H1 (cell line): ENCODE measurements around the gene NUDT2. TPM values are rescaled to one million over a fixed set of nuclear protein-coding genes. Genes with fewer than 3 reads are reported as not detected.
A peak's percentile ranks its signal among the peaks of the same experiment; 100 is the strongest.

Experiments used
- CTCF ChIA-PET: fragments of 300-600 bp; sonication (Branson Sonifier 250); formaldehyde crosslinking; loops from one replicate; lab custom pipeline; 2021; ENCODE audit not compliant: partially characterized antibody; lab: Charles Lee
- POLR2A ChIA-PET: fragments of 300-600 bp; sonication (Branson Sonifier 250); formaldehyde crosslinking; loops from one replicate; lab custom pipeline; 2021; ENCODE audit warnings: inconsistent platforms; ENCODE audit not compliant: partially characterized antibody; lab: Charles Lee
- DNase-seq, 2 experiments: peaks; one replicate each; pipeline versions ENCODE4 v3.0.0 to v3.0.0-alpha.2; 2010 to 2022; ENCODE audit warnings: low spot score in 2 of 2, low read depth in 1 of 2, mixed read lengths in 1 of 2
- FAIRE-seq: peaks from 2 replicates; lab custom pipeline; 2011; peaks lifted over from hg19 to GRCh38; lab: Jason Lieb, UNC
- H2AFZ ChIP-seq: 2 replicates; pipeline ENCODE4 v1.8.1; 2012; ENCODE audit warnings: low read length, inconsistent platforms
- H2AK5ac ChIP-seq: 2 replicates; pipeline ENCODE4 v1.6.1; 2013; ENCODE audit warnings: low read depth, low read length
- H2BK120ac ChIP-seq: replicated peaks from 2 replicates; pipeline ENCODE3; 2013; ENCODE audit warnings: low read depth, low read length, inconsistent platforms
- H2BK12ac ChIP-seq: 2 replicates; pipeline ENCODE4 v1.6.1; 2013; ENCODE audit warnings: low read depth, low read length
- H2BK15ac ChIP-seq: 2 replicates; pipeline ENCODE4 v1.6.1; 2013; ENCODE audit warnings: low read length
- H2BK20ac ChIP-seq: 2 replicates; pipeline ENCODE4 v1.6.1; 2013; ENCODE audit warnings: low read length
- H2BK5ac ChIP-seq: 2 replicates; pipeline ENCODE4 v1.6.1; 2013; ENCODE audit warnings: low read depth, low read length
- H3K14ac ChIP-seq: 2 replicates; pipeline ENCODE4 v1.6.1; 2013; ENCODE audit warnings: inconsistent platforms; ENCODE audit not compliant: insufficient read length
- H3K18ac ChIP-seq: 2 replicates; pipeline ENCODE4 v1.6.1; 2013; ENCODE audit warnings: low read length; ENCODE audit errors: extremely low read depth
- H3K23ac ChIP-seq: 2 replicates; pipeline ENCODE4 v1.6.1; 2013; ENCODE audit warnings: inconsistent platforms; ENCODE audit not compliant: insufficient read length
- H3K23me2 ChIP-seq: 2 replicates; pipeline ENCODE4 v1.6.1; 2013; ENCODE audit warnings: low read depth, low read length
- H3K27ac ChIP-seq: 2 replicates; pipeline ENCODE4 v1.6.1; 2011; ENCODE audit warnings: low read depth, low read length, inconsistent platforms
- H3K27me3 ChIP-seq, 4 experiments: replicated peaks in 1 of 4; 1 replicate in 1 of 4; 2 replicates in 3 of 4; pipeline versions ENCODE4 v1.6.1 to v1.8.1; 2011 to 2013; ENCODE audit warnings: low read length in 3 of 4, mild to moderate bottlenecking in 3 of 4, inconsistent platforms in 2 of 4, mixed read lengths in 2 of 4, moderate library complexity in 1 of 4; ENCODE audit not compliant: control insufficient read depth in 3 of 4, insufficient read depth in 3 of 4; ENCODE audit errors: extremely low read depth in 1 of 4
- H3K36me3 ChIP-seq, 4 experiments: 2 replicates each; pipeline versions ENCODE4 v1.6.1 to v1.8.1; 2011 to 2013; ENCODE audit warnings: mild to moderate bottlenecking in 4 of 4, low read length in 3 of 4, moderate library complexity in 2 of 4, control low read depth in 1 of 4, inconsistent platforms in 1 of 4; ENCODE audit not compliant: insufficient read depth in 4 of 4, control insufficient read depth in 2 of 4
- H3K4ac ChIP-seq: replicated peaks from 2 replicates; pipeline ENCODE3; 2013; ENCODE audit warnings: low read length, low read depth, mixed read lengths, inconsistent platforms; ENCODE audit not compliant: insufficient read length
- H3K4me1 ChIP-seq, 4 experiments: replicated peaks in 1 of 4; 1 replicate in 1 of 4; 2 replicates in 3 of 4; pipeline versions ENCODE4 v1.6.1 to v1.8.1; 2011 to 2013; ENCODE audit warnings: low read length in 3 of 4, inconsistent platforms in 2 of 4, mixed read lengths in 1 of 4; ENCODE audit not compliant: insufficient read depth in 4 of 4, control insufficient read depth in 3 of 4
- H3K4me2 ChIP-seq, 2 experiments: 2 replicates each; pipeline versions ENCODE4 v1.6.1 to v1.8.1; 2011 to 2013; ENCODE audit warnings: low read depth in 2 of 2, low read length in 2 of 2, control low read depth in 1 of 2, inconsistent platforms in 1 of 2, mild to moderate bottlenecking in 1 of 2; ENCODE audit not compliant: insufficient read depth in 1 of 2
- H3K4me3 ChIP-seq, 4 experiments: fragments of 200-600, 300-600 bp in 1 of 4; sonication (generic), shearing (Covaris generic), sonication (Bioruptor Twin) in 1 of 4; 2 replicates each; pipeline versions ENCODE4 v1.5.1 to v1.8.1; 2011 to 2016; ENCODE audit warnings: low read length in 4 of 4, low read depth in 3 of 4, control low read depth in 2 of 4, inconsistent platforms in 2 of 4, mild to moderate bottlenecking in 2 of 4, mixed read lengths in 1 of 4, moderate library complexity in 1 of 4; ENCODE audit not compliant: insufficient read depth in 2 of 4; ENCODE audit errors: extremely low read depth in 1 of 4
- H3K56ac ChIP-seq: replicated peaks from 2 replicates; pipeline ENCODE3; 2013; ENCODE audit warnings: low read depth, mild to moderate bottlenecking, mixed read lengths, low read length, inconsistent platforms; ENCODE audit not compliant: insufficient read length
- H3K79me1 ChIP-seq: 2 replicates; pipeline ENCODE4 v1.6.1; 2013; ENCODE audit warnings: low read depth, low read length, control low read depth
- H3K79me2 ChIP-seq, 2 experiments: 2 replicates each; pipeline versions ENCODE4 v1.6.1 to v1.8.1; 2012 to 2013; ENCODE audit warnings: low read length in 2 of 2, mild to moderate bottlenecking in 2 of 2, inconsistent platforms in 1 of 2; ENCODE audit not compliant: insufficient read depth in 2 of 2, control insufficient read depth in 1 of 2
- H3K9ac ChIP-seq, 4 experiments: replicated peaks in 1 of 4; 1 replicate in 1 of 4; 2 replicates in 3 of 4; pipeline versions ENCODE4 v1.6.1 to v1.8.1; 2011 to 2013; ENCODE audit warnings: low read depth in 3 of 4, low read length in 3 of 4, control low read depth in 2 of 4, mild to moderate bottlenecking in 2 of 4, moderate library complexity in 2 of 4, inconsistent platforms in 1 of 4; ENCODE audit errors: extremely low read depth in 1 of 4
- H3K9me3 ChIP-seq, 2 experiments: 2 replicates each; pipeline versions ENCODE4 v1.6.1 to v1.8.1; 2012 to 2013; ENCODE audit warnings: mild to moderate bottlenecking in 2 of 2, moderate library complexity in 2 of 2, control low read depth in 1 of 2, inconsistent platforms in 1 of 2, low read depth in 1 of 2, low read length in 1 of 2, mixed read lengths in 1 of 2; ENCODE audit not compliant: insufficient read depth in 2 of 2
- H4K20me1 ChIP-seq, 2 experiments: replicated peaks in 1 of 2; 2 replicates each; pipeline versions ENCODE3 to v1.8.1; 2011 to 2013; ENCODE audit warnings: inconsistent platforms in 2 of 2, low read length in 2 of 2, mild to moderate bottlenecking in 1 of 2; ENCODE audit not compliant: insufficient read depth in 2 of 2, control insufficient read depth in 1 of 2
- H4K5ac ChIP-seq: 2 replicates; pipeline ENCODE4 v1.6.1; 2013; ENCODE audit warnings: low read length, low read depth, mixed read lengths, inconsistent platforms; ENCODE audit not compliant: insufficient read length
- H4K8ac ChIP-seq: 2 replicates; pipeline ENCODE4 v1.8.0; 2013; ENCODE audit warnings: mild to moderate bottlenecking, moderate library complexity, low read length, inconsistent platforms; ENCODE audit not compliant: insufficient read depth; ENCODE audit errors: extremely low read depth
- H4K91ac ChIP-seq: replicated peaks from 2 replicates; pipeline ENCODE3; 2013; ENCODE audit warnings: low read length, mixed read lengths, inconsistent platforms; ENCODE audit not compliant: insufficient read length
- CREB1 ChIP-seq: IDR thresholded peaks from 2 replicates; pipeline ENCODE4 v1.6.1; 2012; ENCODE audit warnings: inconsistent platforms
- EP300 ChIP-seq, 2 experiments: IDR thresholded peaks; 1 replicate in 1 of 2; 2 replicates in 1 of 2; pipeline ENCODE4 v1.6.1; 2011 to 2012; ENCODE audit warnings: low read depth in 2 of 2, low read length in 2 of 2, mild to moderate bottlenecking in 2 of 2, borderline replicate concordance in 1 of 2, inconsistent platforms in 1 of 2, moderate library complexity in 1 of 2
- EZH2 ChIP-seq: fragments of 200-600 bp; sonication (generic); IDR thresholded peaks from 2 replicates; pipeline ENCODE4 v1.7.1; 2012; ENCODE audit warnings: low read depth, mild to moderate bottlenecking, moderate library complexity, low read length, inconsistent platforms; ENCODE audit not compliant: severe bottlenecking
- GTF2F1 ChIP-seq: IDR thresholded peaks from 2 replicates; pipeline ENCODE4 v1.6.1; 2012; ENCODE audit warnings: low read depth, low read length, improper control_type of control experiment, borderline replicate concordance
- POLR2A ChIP-seq, 2 experiments: IDR thresholded peaks; 1 replicate in 1 of 2; 2 replicates in 1 of 2; pipeline ENCODE4 v1.6.1; 2011; ENCODE audit warnings: low read depth in 2 of 2, low read length in 2 of 2, mild to moderate bottlenecking in 2 of 2; ENCODE audit errors: control extremely low read depth in 1 of 2
- SIX5 ChIP-seq: IDR thresholded peaks from 2 replicates; pipeline ENCODE4 v1.6.1; 2011; ENCODE audit warnings: mild to moderate bottlenecking, low read depth, low read length
- SP1 ChIP-seq: IDR thresholded peaks from 2 replicates; pipeline ENCODE4 v1.6.1; 2011; ENCODE audit warnings: low read depth, low read length
- TEAD4 ChIP-seq: IDR thresholded peaks from 2 replicates; pipeline ENCODE4 v1.6.1; 2012; ENCODE audit warnings: low read depth, low read length, inconsistent platforms, mixed read lengths
- WGBS, 2 experiments: shearing (Covaris generic) in 1 of 2; methylation state at CpG; one replicate each; pipeline versions ENCODE4 v1.1.6 to v1.1.7; 2013 to 2015; ENCODE audit warnings: low lambda C conversion rate in 2 of 2, mixed read lengths in 2 of 2, inconsistent platforms in 1 of 2, low coverage in 1 of 2, missing lambda C conversion rate in 1 of 2; ENCODE audit not compliant: insufficient replicate concordance in 2 of 2, insufficient coverage in 1 of 2, insufficient read length in 1 of 2; ENCODE audit errors: extremely low coverage in 1 of 2, missing lambda C conversion rate in 1 of 2; 5-methylcytosine and 5-hydroxymethylcytosine counted together
- polyA plus RNA-seq, 7 experiments: library from polyadenylated mRNA; depleted of rRNA in 3 of 7; stranded (reverse) in 5 of 7; unstranded in 2 of 7; fragments of >200 nt in 5 of 7; fragments of 200-250 nt in 2 of 7; gene quantifications; 1 replicate in 5 of 7; 2 replicates in 1 of 7; 4 replicates in 1 of 7; pipeline versions ENCODE4 v1.2.1 to v1.2.3, GENCODE V29; 2011 to 2013; ENCODE audit warnings: missing spikeins in 2 of 7, mixed read lengths in 2 of 7
- total RNA-seq: library from RNA; stranded (reverse); fragmentation: NEBNext Ultra II Directional; extraction: Animal tissue kit (Norgen Biotek cat#: 25700); gene quantifications from 2 replicates; pipeline ENCODE4 v1.2.1, GENCODE V29; 2021
- TF ChIP-seq, protein P1 (sequence below), 3 experiments: IDR thresholded peaks; 1 replicate in 2 of 3; 2 replicates in 1 of 3; pipeline versions ENCODE4 v1.5.1 to v1.6.1; 2011; ENCODE audit warnings: low read length in 3 of 3, mild to moderate bottlenecking in 3 of 3, inconsistent platforms in 2 of 3, low read depth in 1 of 3, moderate library complexity in 1 of 3; ENCODE audit not compliant: insufficient read depth in 1 of 3; ENCODE audit errors: control extremely low read depth in 1 of 3
- TF ChIP-seq, protein P2 (sequence below): IDR thresholded peaks from 2 replicates; pipeline ENCODE4 v1.6.1; 2012; ENCODE audit warnings: inconsistent platforms

NUDT2 gene
- total and polyA plus RNA-seq, 2 of the 8 experiments (the other 6 are each of a cell fraction or from before 2014, with no cell fraction given), result 16.7 to 23.7 TPM

GRCh38 chr9:34380034-34380510, 50.7 kb downstream of the NUDT2 start:
- no peaks in the 10 kb centered on the region for H3K79me2 ChIP-seq
- H3K9me3 ChIP-seq, result no peaks in the 10 kb centered on the region
- H2BK5ac ChIP-seq, result peak overlapping the region; percentile 68; the same call in 1 of the 2 replicates
- H2BK120ac ChIP-seq, result no peak overlapping the region
- H3K4me1 ChIP-seq, result peaks cover 6 to 15% (median 7%) of the 10 kb centered on the region in 4 experiments
- H3K4me2 ChIP-seq, result peak overlapping the region; percentile 97
- no peaks in the 10 kb centered on the region for H4K20me1 ChIP-seq
- no peaks in the 10 kb centered on the region for H3K79me1 ChIP-seq
- H2BK15ac ChIP-seq, result peak overlapping the region; percentile 81; the same call in 1 of the 2 replicates
- no peak overlapping the region for H3K23ac ChIP-seq
- WGBS, 2 experiments, result 4% methylated on average over 22 of the region's 24 CpGs; no CpG with 5 or more reads in 1 of the 2 experiments
- H2BK20ac ChIP-seq, result no peak overlapping the region
- H3K14ac ChIP-seq, result no peak overlapping the region
- H3K27me3 ChIP-seq, result peaks cover 3 to 34% (median 32%) of the 10 kb centered on the region in 4 experiments
- peak overlapping the region; percentile 59 to 76 (median 64) for H3K4me3 ChIP-seq
- H2AK5ac ChIP-seq, result no peak overlapping the region
- H3K18ac ChIP-seq, result peak overlapping the region; percentile 83
- peak in 1 of 2 experiments; percentile 70 for DNase-seq
- ChIA-PET CTCF (interaction anchor here (0.9 to 19.4 kb wide), 9 partner anchors 15 to 237 kb away, joined by 3 to 350 read pairs (median 7); no protein-coding TSS in a partner anchor), POLR2A (interaction anchor here (0.6 to 1.9 kb wide), 4 partner anchors 16 to 127 kb away, joined by 3 to 6 read pairs (median 4); no protein-coding TSS in a partner anchor)
- no peak overlapping the region; the same call in 1 of the 2 replicates for H4K8ac ChIP-seq
- no peaks in the 10 kb centered on the region for H3K36me3 ChIP-seq
- H4K91ac ChIP-seq, result no peak overlapping the region
- peak overlapping the region; percentile 84; the same call in 1 of the 2 replicates for H2BK12ac ChIP-seq
- H3K4ac ChIP-seq, result no peak overlapping the region
- H3K56ac ChIP-seq, result no peak overlapping the region
- H3K27ac ChIP-seq, result no peak overlapping the region
- 0 out of 7 replicates have a peak overlapping the region, but pooled peaks of 1 of the 4 experiments have one; percentile 5 for H3K9ac ChIP-seq
- H4K5ac ChIP-seq, result peak overlapping the region; percentile 6
- H2AFZ ChIP-seq, result peak overlapping the region; percentile 95
- peaks cover 33% of the 10 kb centered on the region for H3K23me2 ChIP-seq
- FAIRE-seq, result no peak
- TF ChIP-seq, protein P1, sequence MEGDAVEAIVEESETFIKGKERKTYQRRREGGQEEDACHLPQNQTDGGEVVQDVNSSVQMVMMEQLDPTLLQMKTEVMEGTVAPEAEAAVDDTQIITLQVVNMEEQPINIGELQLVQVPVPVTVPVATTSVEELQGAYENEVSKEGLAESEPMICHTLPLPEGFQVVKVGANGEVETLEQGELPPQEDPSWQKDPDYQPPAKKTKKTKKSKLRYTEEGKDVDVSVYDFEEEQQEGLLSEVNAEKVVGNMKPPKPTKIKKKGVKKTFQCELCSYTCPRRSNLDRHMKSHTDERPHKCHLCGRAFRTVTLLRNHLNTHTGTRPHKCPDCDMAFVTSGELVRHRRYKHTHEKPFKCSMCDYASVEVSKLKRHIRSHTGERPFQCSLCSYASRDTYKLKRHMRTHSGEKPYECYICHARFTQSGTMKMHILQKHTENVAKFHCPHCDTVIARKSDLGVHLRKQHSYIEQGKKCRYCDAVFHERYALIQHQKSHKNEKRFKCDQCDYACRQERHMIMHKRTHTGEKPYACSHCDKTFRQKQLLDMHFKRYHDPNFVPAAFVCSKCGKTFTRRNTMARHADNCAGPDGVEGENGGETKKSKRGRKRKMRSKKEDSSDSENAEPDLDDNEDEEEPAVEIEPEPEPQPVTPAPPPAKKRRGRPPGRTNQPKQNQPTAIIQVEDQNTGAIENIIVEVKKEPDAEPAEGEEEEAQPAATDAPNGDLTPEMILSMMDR (IDR thresholded peaks at IDR 0.05; ENCODE audit: control extremely low read depth in 1 of 3, insufficient read depth in 1 of 3, low read depth in 1 of 3, low read length in 3 of 3), result no peak
- TF ChIP-seq EZH2 (peak; percentile 54), TEAD4 (no peak), EP300 (IDR thresholded peaks at IDR 0.05; ENCODE audit: borderline replicate concordance in 1 of 2, low read depth in 2 of 2, low read length in 2 of 2) (no peak), CREB1 (no peak), POLR2A (IDR thresholded peaks at IDR 0.05; ENCODE audit: control extremely low read depth in 1 of 2, low read depth in 2 of 2, low read length in 2 of 2) (no peak), SIX5 (no peak), GTF2F1 (no peak), SP1 (no peak)
- TF ChIP-seq, protein P2, sequence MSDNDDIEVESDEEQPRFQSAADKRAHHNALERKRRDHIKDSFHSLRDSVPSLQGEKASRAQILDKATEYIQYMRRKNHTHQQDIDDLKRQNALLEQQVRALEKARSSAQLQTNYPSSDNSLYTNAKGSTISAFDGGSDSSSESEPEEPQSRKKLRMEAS, result peak; percentile 62; the same call in 1 of the 2 replicates
